Glutamatergic neuron (in vitro differentiated cells): ENCODE data around the gene THSD7B. TPM values are rescaled to one million over a fixed set of nuclear protein-coding genes. Genes with fewer than 3 reads are reported as not detected.
A peak's percentile ranks its signal among the peaks of the same experiment; 100 is the strongest.

Experiments
- DNase-seq: peaks from one replicate; pipeline ENCODE4 v3.0.0; 2022
- H3K27ac Mint-ChIP-seq: one replicate; pipeline ENCODE4 v1.8.0; 2020; ENCODE audit warnings: mild to moderate bottlenecking, mixed read lengths, inconsistent platforms; ENCODE audit not compliant: unreplicated experiment
- H3K27me3 Mint-ChIP-seq: one replicate; pipeline ENCODE4 v1.8.0; 2020; ENCODE audit warnings: mild to moderate bottlenecking, moderate library complexity, mixed read lengths, inconsistent platforms; ENCODE audit not compliant: unreplicated experiment
- H3K36me3 Mint-ChIP-seq: one replicate; pipeline ENCODE4 v1.8.0; 2020; ENCODE audit warnings: mild to moderate bottlenecking, mixed read lengths, inconsistent platforms; ENCODE audit not compliant: unreplicated experiment
- H3K4me1 Mint-ChIP-seq: one replicate; pipeline ENCODE4 v1.8.0; 2020; ENCODE audit warnings: mild to moderate bottlenecking, low read depth, mixed read lengths, inconsistent platforms; ENCODE audit not compliant: unreplicated experiment
- H3K4me3 Mint-ChIP-seq: one replicate; pipeline ENCODE4 v1.8.0; 2020; ENCODE audit warnings: mild to moderate bottlenecking, mixed read lengths, inconsistent platforms; ENCODE audit not compliant: unreplicated experiment
- H3K9me3 Mint-ChIP-seq: one replicate; pipeline ENCODE4 v1.8.0; 2020; ENCODE audit warnings: mild to moderate bottlenecking, moderate library complexity, mixed read lengths, inconsistent platforms; ENCODE audit not compliant: unreplicated experiment
- CTCF ChIP-seq: fragments of 200-600 bp; sonication (generic); IDR thresholded peaks from one replicate; pipeline ENCODE4 v1.5.0; 2021; ENCODE audit not compliant: partially characterized antibody, unreplicated experiment
- total RNA-seq: library from RNA; stranded (reverse); fragmentation: NEBNext Ultra II Directional; extraction: Animal tissue kit (Norgen Biotek cat#: 25700); gene quantifications from one replicate; pipeline ENCODE4 v1.2.1, GENCODE V29; 2021; ENCODE audit not compliant: unreplicated experiment

THSD7B gene
- total RNA-seq, 1 donor from 2014 or later = 182 TPM

DNA sequence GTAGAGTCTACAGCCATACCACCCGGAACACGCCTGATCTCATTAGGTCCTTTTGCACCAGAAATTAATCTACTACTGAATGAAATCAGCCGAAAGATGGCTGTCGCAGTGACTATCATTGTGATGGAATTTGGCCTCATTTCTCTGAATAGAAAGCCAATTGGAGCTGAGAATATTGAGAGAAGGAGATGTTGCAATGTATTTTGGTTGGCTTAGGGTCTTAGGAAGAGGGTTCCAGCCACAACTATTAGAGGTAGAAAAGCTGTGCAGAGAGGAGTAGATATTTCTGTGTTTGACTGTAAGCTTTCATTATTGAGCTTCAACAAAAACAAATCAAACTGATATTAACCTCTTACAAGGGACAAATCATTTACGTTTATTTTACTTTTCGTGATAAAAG, 98.1 kb downstream of the THSD7B start:
- DNase-seq = no peak
- Mint-ChIP-seq H3K4me3 (no peak overlapping the region), H3K27me3 (no peaks in the 10 kb centered on the region), H3K27ac (no peak overlapping the region), H3K9me3 (peaks cover 21% of the 10 kb centered on the region), H3K4me1 (peaks cover 29% of the 10 kb centered on the region), H3K36me3 (no peaks in the 10 kb centered on the region)
- no peak for TF ChIP-seq CTCF

GRCh38 chr2:136863874-136864273, 98.5 kb downstream of the THSD7B start:
- Mint-ChIP-seq H3K4me3 (no peak overlapping the region), H3K27me3 (no peaks in the 10 kb centered on the region), H3K27ac (no peak overlapping the region), H3K36me3 (no peaks in the 10 kb centered on the region), H3K4me1 (peaks cover 27% of the 10 kb centered on the region), H3K9me3 (peaks cover 18% of the 10 kb centered on the region)
- no peak for DNase-seq
- no peak for TF ChIP-seq CTCF

DNA sequence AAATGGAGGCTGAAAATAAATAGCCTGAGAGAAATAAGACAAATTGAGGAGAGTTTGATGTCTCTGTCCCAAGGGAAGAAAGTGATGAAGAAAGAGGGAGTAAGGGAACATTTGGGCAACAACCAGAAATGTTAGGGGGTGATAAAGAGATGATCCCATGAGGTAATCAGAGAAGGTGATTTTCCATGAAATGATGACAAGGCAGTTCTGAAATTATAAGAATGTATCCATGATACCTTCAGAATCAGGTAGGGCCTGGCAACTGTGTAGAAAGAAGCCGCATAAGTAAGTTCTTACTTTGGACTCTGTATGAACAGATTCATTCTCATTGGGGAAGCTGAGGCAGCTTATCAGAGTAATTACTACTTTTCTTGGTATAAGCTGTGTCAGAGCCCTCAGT, 106.1 kb downstream of the THSD7B start:
- Mint-ChIP-seq H3K4me1 (peaks cover 30% of the 10 kb centered on the region), H3K27ac (peak overlapping the region; percentile 10), H3K4me3 (no peak overlapping the region), H3K36me3 (no peaks in the 10 kb centered on the region), H3K9me3 (peaks cover 10% of the 10 kb centered on the region), H3K27me3 (peaks cover 10% of the 10 kb centered on the region)
- no peak for TF ChIP-seq CTCF
- DNase-seq = no peak

DNA sequence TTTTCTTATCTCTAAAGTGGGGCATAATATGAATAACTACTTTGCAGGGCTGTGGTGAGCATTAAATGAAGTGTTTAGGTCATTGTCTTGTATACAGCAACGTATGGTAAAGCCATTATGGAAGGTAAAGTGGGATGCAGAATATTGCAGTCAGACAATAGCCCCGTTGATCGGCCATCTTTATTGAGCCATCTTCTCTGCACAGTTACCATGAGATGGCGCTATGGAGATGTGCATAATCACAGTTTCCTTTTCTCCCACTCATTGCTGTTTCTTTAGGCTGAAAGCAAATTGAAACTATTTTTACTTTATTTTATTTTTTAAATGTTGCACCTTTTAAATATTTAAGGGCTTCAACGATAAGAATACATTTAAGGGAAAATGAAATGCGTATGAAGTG, 108.9 kb downstream of the THSD7B start:
- peak; percentile 54 for TF ChIP-seq CTCF
- H3K27ac Mint-ChIP-seq = peak overlapping the region; percentile 86
- no peak overlapping the region for H3K4me3 Mint-ChIP-seq
- H3K9me3 Mint-ChIP-seq = peaks cover 10% of the 10 kb centered on the region
- peaks cover 10% of the 10 kb centered on the region for H3K27me3 Mint-ChIP-seq
- no peaks in the 10 kb centered on the region for H3K36me3 Mint-ChIP-seq
- no peak for DNase-seq
- H3K4me1 Mint-ChIP-seq = peaks cover 34% of the 10 kb centered on the region

GRCh38 chr2:136891100-136891499, 125.8 kb downstream of the THSD7B start:
- no peak for TF ChIP-seq CTCF
- DNase-seq = no peak
- H3K27me3 Mint-ChIP-seq = peaks cover 1% of the 10 kb centered on the region
- peaks cover 2% of the 10 kb centered on the region for H3K9me3 Mint-ChIP-seq
- H3K36me3 Mint-ChIP-seq = peaks cover 16% of the 10 kb centered on the region
- peaks cover 2% of the 10 kb centered on the region for H3K4me1 Mint-ChIP-seq
- H3K27ac Mint-ChIP-seq = no peak overlapping the region
- no peak overlapping the region for H3K4me3 Mint-ChIP-seq
